ENCODE results near the gene AFTPH. TPM values are rescaled to one million over a fixed set of nuclear protein-coding genes. Genes with fewer than 3 reads are reported as not detected.

The AFTPH gene
- total and polyA plus RNA-seq, 9 of the 15 experiments (the other 6 are each of a cell fraction or from before 2014, with no cell fraction given): 8.0 to 26.2 (median 13.8) TPM

GRCh38 chr2:64524604-64525316 lies 632 bp downstream of the AFTPH start (continued):
- TF ChIP-seq ZBTB49 (CRISPR knock-in tag; IDR thresholded peaks at IDR 0.05; ENCODE audit: borderline replicate concordance) (no peak), CAMTA2 (CRISPR knock-in tag; conservative IDR thresholded peaks at IDR 0.05) (no peak), CC2D1A (IDR thresholded peaks at IDR 0.05) (no peak), ZNF121 (CRISPR knock-in tag; conservative IDR thresholded peaks at IDR 0.05) (no peak), ZBTB9 (CRISPR knock-in tag; IDR thresholded peaks at IDR 0.05) (no peak), MGA (IDR thresholded peaks at IDR 0.05) (no peak), SRSF1 (IDR thresholded peaks at IDR 0.05; ENCODE audit: low read depth, low read length) (no peak), NEUROD1 (IDR thresholded peaks at IDR 0.05; ENCODE audit: borderline replicate concordance, low read depth, low read length, partially characterized antibody) (no peak), BCL6 (CRISPR knock-in tag; IDR thresholded peaks at IDR 0.05) (no peak), JUNB (CRISPR knock-in tag; conservative IDR thresholded peaks at IDR 0.05) (no peak), TAF1 (IDR thresholded peaks at IDR 0.05; ENCODE audit: control insufficient read depth, extremely low read depth, insufficient read depth, low read length, severe bottlenecking) (no peak), THRAP3 (IDR thresholded peaks at IDR 0.05; ENCODE audit: borderline replicate concordance) (no peak), ZKSCAN8 (CRISPR knock-in tag; IDR thresholded peaks at IDR 0.05) (no peak)

All from K562 (cell line).